Measurements from ENCODE around the gene FERMT1.
A peak's percentile ranks its signal among the peaks of the same experiment; 100 is the strongest.
"Not testable (repeated sequence)": the region's sequence is repeated elsewhere in the genome, so short reads cannot be mapped to it uniquely, and the experiment has no call there.

FERMT1 gene

GRCh38 chr20:6066582-6066981 is 56.2 kb downstream of the FERMT1 start:
- no peak for DNase-seq

DNA sequence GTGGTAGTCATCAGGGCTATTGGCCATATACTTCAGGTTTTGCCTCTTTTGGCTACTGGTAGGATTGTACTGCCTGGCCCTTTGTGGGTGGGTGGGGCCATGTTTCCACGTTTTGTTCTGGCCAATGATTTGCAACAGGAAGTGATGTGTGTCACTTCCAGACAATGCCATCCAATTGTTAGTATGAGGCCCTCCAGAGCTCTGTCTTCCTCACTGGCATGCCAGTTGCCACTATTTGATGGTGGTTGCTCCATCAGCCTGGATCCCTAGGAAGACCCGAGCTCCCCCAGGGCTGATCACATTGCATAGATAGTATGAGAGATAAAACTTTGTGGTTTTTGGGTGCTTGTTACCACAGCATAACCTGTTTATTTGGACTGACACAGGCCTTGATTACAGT is 61.3 kb downstream of the FERMT1 start:
- DNase-seq = no peak

GRCh38 chr20:6060213-6060612 is 62.6 kb downstream of the FERMT1 start:
- no peak for DNase-seq

DNA sequence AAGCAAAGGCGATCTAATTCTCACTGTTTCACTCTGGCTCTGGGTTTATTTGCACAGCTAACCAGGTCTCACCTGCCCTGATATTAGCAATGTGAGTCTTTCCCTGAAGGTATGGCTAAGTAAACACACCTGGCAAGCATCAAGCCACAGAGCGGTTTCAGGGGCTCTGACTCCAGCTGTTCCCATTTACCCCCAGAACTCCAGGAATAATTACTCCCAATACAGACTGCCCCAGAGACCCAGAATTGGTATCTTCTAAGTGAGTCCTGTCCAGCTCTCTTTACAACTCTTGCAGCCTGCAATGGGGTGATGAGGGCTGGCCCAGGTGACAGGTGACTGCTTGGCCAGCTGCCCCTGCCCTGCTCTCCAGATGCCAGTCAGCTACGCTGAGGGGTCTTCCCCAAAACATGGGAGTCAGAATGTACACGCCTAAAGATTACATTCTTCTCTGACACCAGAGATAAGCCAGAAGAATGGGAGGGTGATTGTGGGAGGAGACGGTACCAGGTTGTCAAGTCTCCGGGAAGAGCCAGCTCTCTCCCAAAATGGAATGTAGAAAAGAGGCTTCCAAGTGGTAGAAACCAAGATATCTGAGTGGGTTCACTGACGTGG is 64.0 kb downstream of the FERMT1 start:
- peak; percentile 73 for DNase-seq

DNA sequence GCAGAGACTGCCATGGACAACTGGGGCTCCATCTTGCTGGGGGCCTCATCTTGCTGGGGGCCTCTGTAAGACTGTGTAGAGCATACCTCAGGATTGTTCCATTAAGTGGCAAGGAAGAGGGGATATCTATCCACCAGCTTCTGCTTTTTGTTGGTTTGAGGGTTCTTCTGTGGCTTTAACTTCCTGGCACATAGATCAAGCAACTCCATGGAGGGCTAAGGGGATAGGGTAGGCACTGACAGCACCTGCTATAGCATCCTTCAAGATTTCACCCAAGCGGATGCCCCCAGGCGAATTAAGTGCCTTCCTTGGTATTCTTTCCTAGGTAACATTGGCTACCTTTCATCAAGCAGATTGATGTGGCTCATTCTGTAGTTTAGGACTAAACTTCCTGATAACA is 65.1 kb downstream of the FERMT1 start:
- no peak for DNase-seq

DNA sequence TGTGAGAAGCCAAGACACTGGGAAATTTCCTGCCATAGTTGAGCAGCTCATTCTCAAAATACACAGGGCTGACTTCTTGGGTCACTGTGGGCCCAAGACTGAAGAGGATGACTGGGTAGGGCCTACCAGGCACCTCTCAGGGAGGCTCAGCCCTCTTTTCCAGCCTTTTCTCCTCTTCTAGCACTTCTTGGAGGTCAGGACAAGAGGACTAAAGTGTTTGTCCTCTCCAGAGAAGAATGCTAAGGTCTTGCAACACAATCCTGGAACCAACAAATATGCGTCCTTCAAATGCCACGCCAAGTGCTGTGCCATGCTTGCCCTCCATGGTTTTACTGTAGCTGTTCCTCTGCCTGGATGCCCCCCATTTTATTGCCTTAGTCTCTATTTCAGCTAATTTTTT is 65.7 kb downstream of the FERMT1 start:
- DNase-seq = no peak

DNA sequence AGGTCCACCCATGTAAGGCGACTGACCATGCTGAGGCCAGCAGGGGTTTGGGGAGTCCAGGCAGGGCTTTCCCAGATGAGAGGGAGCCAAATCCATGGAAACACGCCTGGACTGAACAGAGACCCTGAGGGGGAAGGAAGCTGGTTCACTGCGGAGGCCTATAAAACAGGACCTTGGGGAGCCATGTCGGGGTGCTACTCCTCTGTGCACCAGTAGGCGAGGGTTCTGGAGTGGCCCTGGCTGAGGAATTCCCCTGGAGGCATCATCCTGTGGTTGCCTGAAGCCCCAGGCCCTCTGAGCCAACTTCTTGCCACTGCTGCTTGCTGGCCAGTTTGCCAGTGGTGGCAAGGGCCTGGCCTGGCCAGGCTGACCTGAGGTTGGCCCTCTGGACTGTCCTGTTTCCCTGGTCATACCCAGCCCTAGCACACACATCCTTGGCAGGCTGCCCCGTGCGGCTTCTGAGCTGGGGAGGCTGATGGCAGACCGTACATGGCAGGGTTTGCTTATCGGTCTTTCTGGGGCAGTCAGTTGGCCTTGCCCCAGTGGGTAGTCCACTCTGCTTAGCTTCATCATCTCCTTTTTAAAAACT is 66.8 kb downstream of the FERMT1 start:
- no peak for DNase-seq

GRCh38 chr20:6055161-6055783 is 67.6 kb downstream of the FERMT1 start:
- DNase-seq = no peak

DNA sequence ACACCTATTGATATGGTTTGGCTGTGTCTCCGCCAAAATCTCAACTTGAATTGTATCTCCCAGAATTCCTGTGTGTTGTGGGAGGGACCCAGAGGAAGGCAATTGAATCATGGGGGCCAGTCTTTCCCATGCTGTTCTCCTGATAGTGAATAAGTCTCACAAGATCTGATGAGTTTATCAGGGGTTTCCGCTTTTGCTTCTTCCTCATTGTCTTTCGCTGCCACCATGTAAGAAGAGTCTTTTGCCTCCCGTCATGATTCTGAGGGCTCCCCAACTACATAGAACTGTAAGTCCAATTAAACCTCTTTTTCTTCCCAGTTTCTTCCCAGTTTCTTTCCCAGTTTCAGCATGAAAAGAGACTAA is 68.2 kb downstream of the FERMT1 start:
- not testable (repeated sequence) for DNase-seq

DNA sequence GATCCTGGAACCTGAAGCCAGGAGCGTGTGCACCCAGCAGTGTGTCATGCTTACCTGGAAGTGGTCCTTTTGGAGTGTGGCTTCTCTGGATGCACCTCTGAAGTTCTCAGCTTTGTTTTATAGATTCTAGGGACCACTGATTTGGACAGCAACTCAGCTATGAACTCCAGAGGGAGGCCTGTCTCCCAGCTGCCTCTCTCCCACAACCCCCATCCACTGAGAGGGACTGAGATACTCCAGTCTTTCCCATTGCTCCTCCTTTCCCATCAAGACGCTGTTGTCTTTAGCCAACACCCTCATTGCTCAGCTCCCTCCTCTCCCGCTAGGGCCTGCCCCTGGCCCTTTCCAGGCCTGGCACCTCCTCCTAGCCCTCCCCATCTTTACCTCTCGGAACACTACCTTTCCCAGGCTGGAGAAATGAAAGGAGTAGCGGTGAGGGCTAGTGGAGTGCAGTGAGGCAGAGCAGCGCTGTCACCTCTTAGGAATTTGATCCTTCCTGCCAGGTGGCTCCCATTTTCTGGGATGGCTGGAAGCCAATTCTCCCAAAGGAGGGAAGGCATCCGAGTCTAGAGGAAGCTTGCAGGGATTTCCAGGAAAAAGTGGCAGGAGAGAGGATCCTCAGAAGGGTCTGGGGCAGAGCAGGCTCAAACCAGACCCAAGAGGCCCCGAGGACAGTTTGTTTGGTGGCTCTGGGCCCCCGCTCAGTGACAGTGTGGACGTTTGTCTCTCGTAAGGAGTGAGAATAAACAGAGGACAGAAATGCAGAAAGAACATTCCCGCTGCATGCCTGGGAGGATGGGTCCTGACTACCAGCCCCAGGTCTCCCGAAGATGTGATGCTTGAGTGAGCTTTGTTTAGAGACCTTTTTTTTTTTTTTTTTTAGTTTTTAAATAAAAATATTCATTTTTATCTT is 68.8 kb downstream of the FERMT1 start, which contains the start of gene LRRN4:
TSS of gene LRRN4 (minus strand) at position 285 of the 913 bp plus-strand sequence. CDS start 1,261 bp downstream, outside the sequence.
- DNase-seq = peak; percentile 75

- no peak for DNase-seq
These were observed 69.6 kb downstream of the FERMT1 start for GRCh38 chr20:6053064-6053775.

GRCh38 chr20:6051505-6051904 is 71.3 kb downstream of the FERMT1 start:
- no peak for DNase-seq

DNA sequence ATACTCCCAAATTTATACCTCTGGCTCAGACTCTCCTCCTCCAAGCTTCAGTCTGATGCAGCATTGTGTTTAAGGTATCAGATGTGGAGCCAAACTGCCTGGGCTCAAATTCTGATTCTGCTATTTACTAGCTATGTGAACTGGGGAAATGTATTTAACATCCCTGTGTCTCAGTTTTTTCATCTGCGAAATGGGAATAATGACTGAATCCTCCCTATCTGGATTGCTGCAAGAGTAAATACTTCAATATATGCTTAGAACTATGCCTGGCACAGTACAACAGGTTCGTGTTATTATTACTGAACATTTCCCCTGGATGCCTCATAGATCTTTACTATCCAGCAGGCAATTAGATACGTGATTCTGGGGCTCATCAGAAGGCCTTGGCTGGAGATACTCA is 74.4 kb downstream of the FERMT1 start:
- DNase-seq = no peak

- no peak for DNase-seq
These were observed 76.4 kb downstream of the FERMT1 start for GRCh38 chr20:6046432-6046831.

GRCh38 chr20:6045566-6045965 is 77.3 kb downstream of the FERMT1 start:
- DNase-seq = no peak

DNA sequence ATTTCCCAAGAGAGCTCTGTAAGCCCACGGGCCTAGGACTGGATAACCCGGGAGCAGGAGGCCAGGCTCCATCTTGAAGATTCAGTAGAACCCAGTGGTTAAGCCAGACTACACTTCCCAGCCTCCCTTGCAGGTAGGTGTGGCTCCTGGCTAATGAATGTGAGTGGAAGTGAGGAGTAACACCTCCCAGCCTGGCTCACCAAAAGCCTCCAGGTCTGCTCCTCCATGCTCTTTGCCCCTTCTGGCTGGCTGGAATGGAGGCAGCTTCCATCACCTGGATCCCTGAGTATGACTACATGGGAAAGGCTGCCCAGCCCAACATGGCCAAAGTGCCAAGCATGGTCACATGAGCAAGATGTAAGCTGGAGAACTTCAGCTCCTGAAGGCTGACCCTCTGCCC is 78.7 kb downstream of the FERMT1 start:
- DNase-seq = no peak

DNA sequence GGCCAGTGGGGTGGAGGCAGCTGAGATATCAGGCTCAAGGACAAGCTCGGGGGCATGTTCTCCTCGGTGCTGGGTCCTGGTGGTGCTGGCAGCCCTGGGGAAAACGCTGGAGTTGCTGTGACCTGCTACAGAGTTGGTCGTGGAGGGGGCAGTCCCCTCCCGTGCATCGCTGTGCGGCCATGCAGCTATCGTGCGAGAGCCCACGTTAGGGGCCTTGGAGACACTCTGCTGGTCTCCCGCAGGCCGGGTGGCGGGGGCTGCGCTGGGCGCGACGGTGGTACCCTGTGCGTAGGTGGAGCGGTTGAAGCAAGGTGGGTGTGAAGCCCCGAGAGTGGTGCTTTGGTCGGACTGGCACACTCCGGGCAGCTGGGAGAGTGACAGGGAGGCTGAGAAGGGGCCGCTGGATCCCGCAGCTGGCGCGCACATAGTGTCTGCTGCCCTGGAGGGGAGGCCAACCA is 81.0 kb downstream of the FERMT1 start:
- no peak for DNase-seq

DNA sequence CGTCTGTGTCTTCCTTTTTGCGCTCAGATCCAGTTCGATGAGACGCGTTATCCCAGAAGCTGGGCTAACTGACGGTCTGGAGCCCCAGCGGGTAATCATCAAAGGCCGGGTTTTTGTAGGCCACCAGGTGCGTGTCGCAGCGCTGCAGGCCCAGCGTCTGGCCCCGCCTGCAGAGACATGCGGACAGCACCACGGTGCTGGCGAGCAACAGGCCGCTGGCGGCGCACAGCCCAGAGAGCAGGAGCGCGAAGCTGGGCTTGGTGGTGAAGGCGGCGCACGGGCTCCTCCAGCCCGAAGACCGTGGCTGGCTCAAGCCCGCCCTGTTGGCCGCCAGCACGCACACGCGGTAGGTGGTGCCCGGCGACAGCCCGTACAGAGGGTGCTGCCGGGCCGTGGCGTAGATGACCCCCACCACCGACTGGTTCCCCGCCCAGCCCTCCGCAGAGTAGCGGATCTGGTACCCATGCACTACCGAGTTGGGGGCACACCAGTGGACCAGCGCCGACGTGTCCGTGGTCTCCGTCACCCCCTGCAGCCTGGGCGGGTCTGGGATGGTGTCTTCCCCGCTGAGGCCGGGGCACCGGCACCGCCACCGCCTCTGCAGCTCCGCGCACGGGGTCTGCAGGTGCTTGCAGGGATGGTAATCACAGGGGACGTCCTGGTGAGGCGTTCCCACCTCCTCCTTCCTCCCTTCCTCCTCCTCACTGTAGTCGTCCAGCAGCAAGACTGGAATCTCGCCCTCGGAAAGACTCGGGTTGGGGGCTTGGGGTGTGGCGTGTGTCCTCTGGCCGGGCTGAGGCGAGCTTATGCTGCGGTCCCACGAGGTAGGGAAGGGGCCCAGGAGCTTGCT is 81.6 kb downstream of the FERMT1 start:
- DNase-seq = no peak

DNA sequence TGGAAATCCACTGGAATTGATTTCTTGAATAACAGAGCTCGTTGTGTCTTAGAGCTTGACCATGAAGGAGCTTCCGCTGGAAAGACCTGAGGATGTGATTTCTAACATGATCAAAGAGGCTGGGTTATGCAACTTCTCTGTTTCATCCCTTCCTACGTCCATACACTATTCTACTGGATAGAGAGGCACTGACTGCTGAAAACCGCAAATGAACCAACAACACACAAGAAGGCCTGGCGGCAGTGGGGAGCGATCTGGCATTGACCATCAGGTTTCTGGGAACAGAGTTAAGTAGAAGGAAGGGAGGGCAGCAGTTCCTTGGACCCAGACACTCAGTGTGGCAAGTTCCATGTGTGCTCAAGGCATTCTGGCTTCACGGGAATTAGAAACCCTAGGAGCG is 82.3 kb downstream of the FERMT1 start:
- no peak for DNase-seq

DNA sequence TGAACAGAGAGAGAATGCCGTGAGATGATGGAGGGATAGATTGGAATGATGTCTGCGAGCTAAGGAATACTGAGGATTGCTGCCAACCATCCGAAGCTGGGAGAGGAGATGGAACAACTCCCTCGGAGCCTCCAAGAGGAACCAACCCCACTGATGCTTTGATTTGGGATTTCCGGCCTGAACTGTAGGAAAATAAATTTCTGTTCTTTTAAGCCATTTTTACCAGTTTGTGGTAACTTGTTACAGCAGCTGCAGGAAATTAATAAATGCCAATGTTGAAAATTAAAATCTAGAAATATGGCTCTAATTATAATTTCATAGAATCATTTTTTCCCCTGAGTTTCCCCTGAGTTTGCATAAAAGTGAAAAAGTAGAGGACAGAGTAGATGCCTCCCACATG is 83.1 kb downstream of the FERMT1 start:
- DNase-seq = no peak

DNA sequence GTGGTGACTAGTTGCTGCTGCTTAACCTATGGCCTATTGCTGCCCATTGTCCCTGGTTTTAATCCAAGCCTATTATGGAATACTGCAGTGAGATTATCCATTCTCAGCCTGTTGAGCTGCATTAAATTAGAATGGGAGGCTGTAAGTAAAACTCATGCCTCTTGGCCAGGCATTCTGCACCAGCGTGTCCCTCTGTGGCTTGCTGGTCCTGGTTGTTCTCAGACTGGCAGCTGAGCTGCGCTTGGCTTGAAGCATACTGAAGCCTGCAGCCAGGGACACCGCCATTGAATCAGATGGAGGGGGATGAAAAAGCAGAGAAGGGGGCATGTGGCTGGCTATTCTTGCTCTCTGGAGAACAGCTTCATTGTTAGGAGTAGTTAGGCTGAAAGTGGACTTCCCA is 84.6 kb downstream of the FERMT1 start:
- DNase-seq = no peak

DNA sequence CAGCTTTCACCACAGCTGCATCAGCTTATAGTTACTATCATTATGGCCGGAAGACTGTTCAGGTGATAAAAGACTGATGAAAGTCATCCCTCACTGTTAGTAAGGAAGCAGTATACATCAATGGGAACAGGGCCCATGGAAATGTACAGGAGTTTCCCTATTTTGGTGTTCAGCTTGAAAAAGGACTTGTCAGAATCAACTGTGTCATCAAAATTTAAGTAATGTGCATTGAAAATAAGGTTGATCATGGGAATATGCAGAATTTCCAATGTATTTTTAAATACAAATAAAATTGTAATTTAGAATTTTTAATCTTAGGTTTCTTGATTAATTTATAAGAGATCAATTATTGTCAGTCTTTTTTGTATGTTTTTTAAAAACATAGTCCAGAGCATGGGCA is 85.7 kb downstream of the FERMT1 start:
- no peak for DNase-seq
